Caki2 (cell line): Measurements from ENCODE around the gene PAIP1. TPM values are rescaled to one million over a fixed set of nuclear protein-coding genes. Genes with fewer than 3 reads are reported as not detected.
"Not testable (repeated sequence)": the region's sequence is repeated elsewhere in the genome, so short reads cannot be mapped to it uniquely, and the experiment has no call there.

Experiments
- DNase-seq: peaks from one replicate; pipeline ENCODE4 v3.0.0-alpha.2; 2015; ENCODE audit warnings: low read depth
- in situ Hi-C: cut with HindIII; loops from 2 replicates; pipeline ENCODE4 v1.10.0; 2016; ENCODE audit warnings: low sequenced_read_pairs, low pct_unique_long_range_greater_than_20kb, mixed read lengths
- total RNA-seq: library from RNA; depleted of rRNA; stranded (reverse); fragments of >200 nt; shearing (Covaris generic); gene quantifications from 2 replicates; pipeline ENCODE4 v1.2.3, GENCODE V29; 2014; ENCODE audit warnings: low replicate concordance

PAIP1 gene
- total RNA-seq, 1 experiment from 2014 or later, result 87.2 TPM

- no peak for DNase-seq
- in situ Hi-C loops, result no loop called here
These were observed 9.3 kb downstream of the PAIP1 start for GRCh38 chr5:43547532-43547931.

GRCh38 chr5:43543434-43543833 lies 13.4 kb downstream of the PAIP1 start:
- peak; percentile 22 for DNase-seq
- in situ Hi-C loops, result no loop called here

GRCh38 chr5:43540746-43541145 lies 16.1 kb downstream of the PAIP1 start:
- in situ Hi-C loops, result no loop called here
- no peak for DNase-seq

- in situ Hi-C loops, result no loop called here
- DNase-seq, result no peak
These were observed 19.9 kb downstream of the PAIP1 start for GRCh38 chr5:43536972-43537371.

GRCh38 chr5:43533646-43534045 lies 23.2 kb downstream of the PAIP1 start:
- in situ Hi-C loops, result no loop called here
- DNase-seq, result no peak

GRCh38 chr5:43530648-43531047 lies 26.2 kb downstream of the PAIP1 start:
- in situ Hi-C loops, result no loop called here
- no peak for DNase-seq

GRCh38 chr5:43523662-43524072 lies 33.2 kb downstream of the PAIP1 start:
- in situ Hi-C loops, result no loop called here
- no peak for DNase-seq

GRCh38 chr5:43520615-43521014 lies 36.3 kb downstream of the PAIP1 start:
- DNase-seq, result no peak
- in situ Hi-C loops, result no loop called here

- in situ Hi-C loops, result no loop called here
- DNase-seq, result no peak
These were observed 41.2 kb downstream of the PAIP1 start for GRCh38 chr5:43515678-43516048.

GRCh38 chr5:43514816-43515677 lies 41.8 kb downstream of the PAIP1 start, which contains the start of gene C5orf34:
C5orf34 (minus strand) TSS chr5:43515148; CDS start chr5:43509339, 5,809 bp downstream.
- DNase-seq, result peak; percentile 94

GRCh38 chr5:43514471-43514815 lies 42.4 kb downstream of the PAIP1 start:
- no peak for DNase-seq
- in situ Hi-C loops, result no loop called here

More at GRCh38 chr5:43514816-43515677, 41.8 kb downstream of the PAIP1 start, which contains the start of gene C5orf34:
- in situ Hi-C loops, result no loop called here

GRCh38 chr5:43514025-43514424 lies 42.9 kb downstream of the PAIP1 start:
- DNase-seq, result no peak

GRCh38 chr5:43511062-43511461 lies 45.8 kb downstream of the PAIP1 start:
- in situ Hi-C loops, DNase-seq: not testable (repeated sequence)

More at GRCh38 chr5:43514025-43514424, 42.9 kb downstream of the PAIP1 start:
- in situ Hi-C loops, result no loop called here

GRCh38 chr5:43498581-43498980 lies 58.3 kb downstream of the PAIP1 start:
- in situ Hi-C loops, result no loop called here

GRCh38 chr5:43497311-43498104 lies 59.4 kb downstream of the PAIP1 start:
- DNase-seq, result no peak
- in situ Hi-C loops, result no loop called here

More at GRCh38 chr5:43498581-43498980, 58.3 kb downstream of the PAIP1 start:
- no peak for DNase-seq

GRCh38 chr5:43491326-43491725 lies 65.6 kb downstream of the PAIP1 start:
- in situ Hi-C loops, result no loop called here

GRCh38 chr5:43486353-43486752 lies 70.5 kb downstream of the PAIP1 start:
- in situ Hi-C loops, result no loop called here
- DNase-seq, result no peak

More at GRCh38 chr5:43491326-43491725, 65.6 kb downstream of the PAIP1 start:
- no peak for DNase-seq

- in situ Hi-C loops, result no loop called here
- DNase-seq, result peak; percentile 38
These were observed 71.5 kb downstream of the PAIP1 start for GRCh38 chr5:43485406-43485805.
